Muscle layer of colon (tissue), 2 donors: ENCODE measurements around the gene DCST1.
A peak's percentile ranks its signal among the peaks of the same experiment; 100 is the strongest.

Source experiments
- H3K27ac ChIP-seq: one replicate; pipeline ENCODE4 v1.7.0; 2013; ENCODE audit warnings: low read depth, mild to moderate bottlenecking, low read length, moderate library complexity
- H3K27me3 ChIP-seq, 2 donors: one replicate each; pipeline ENCODE4 v1.7.0; 2013; ENCODE audit warnings: low read length in 2 of 2, mild to moderate bottlenecking in 2 of 2; ENCODE audit not compliant: insufficient read depth in 2 of 2, control insufficient read depth in 1 of 2
- H3K36me3 ChIP-seq: one replicate; pipeline ENCODE4 v1.7.0; 2013; ENCODE audit warnings: mild to moderate bottlenecking, low read length; ENCODE audit not compliant: insufficient read depth
- H3K4me1 ChIP-seq: one replicate; pipeline ENCODE4 v1.7.0; 2013; ENCODE audit warnings: mild to moderate bottlenecking, low read length; ENCODE audit not compliant: insufficient read depth
- H3K4me3 ChIP-seq, 2 donors: one replicate each; pipeline ENCODE4 v1.7.0; 2013; ENCODE audit warnings: low read length in 2 of 2, low read depth in 1 of 2, mild to moderate bottlenecking in 1 of 2, moderate library complexity in 1 of 2
- H3K9ac ChIP-seq: one replicate; pipeline ENCODE4 v1.7.0; 2013; ENCODE audit warnings: low read length
- H3K9me3 ChIP-seq: one replicate; pipeline ENCODE4 v1.7.0; 2013; ENCODE audit warnings: mild to moderate bottlenecking, low read length
- donor health status: abdominal sarcoma.
- donor health status: Adenocarcinoma of cecum.

Gene DCST1

DNA sequence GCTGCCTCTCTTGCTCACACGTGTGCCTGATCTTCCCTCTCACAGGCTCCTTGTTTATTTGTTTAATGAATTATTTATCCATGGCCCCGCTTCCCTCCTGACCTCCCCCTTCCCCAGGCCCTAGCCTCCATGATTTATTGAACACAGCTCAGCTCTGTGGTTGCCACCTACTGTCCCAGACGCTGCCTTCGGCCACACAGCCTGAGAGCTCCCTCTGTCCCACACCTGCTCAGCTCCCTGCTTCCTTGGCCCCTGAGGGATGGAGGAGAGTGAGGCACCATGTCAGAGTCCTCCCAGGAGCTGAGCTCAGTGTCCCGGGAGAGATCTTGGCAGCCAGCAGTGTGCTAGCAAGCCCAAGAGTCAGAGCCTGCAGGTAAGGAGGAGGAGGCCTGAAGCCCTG lies 41.9 kb downstream of the DCST1 start:
- Histone ChIP-seq H3K9ac (no peak overlapping the region), H3K36me3 (no peaks in the 10 kb centered on the region), H3K9me3 (no peaks in the 10 kb centered on the region), H3K4me3 (no peak overlapping the region), H3K27ac (no peak overlapping the region), H3K4me1 (peaks cover 25% of the 10 kb centered on the region), H3K27me3 (peaks cover 14 to 21% of the 10 kb centered on the region in 2 donors)

DNA sequence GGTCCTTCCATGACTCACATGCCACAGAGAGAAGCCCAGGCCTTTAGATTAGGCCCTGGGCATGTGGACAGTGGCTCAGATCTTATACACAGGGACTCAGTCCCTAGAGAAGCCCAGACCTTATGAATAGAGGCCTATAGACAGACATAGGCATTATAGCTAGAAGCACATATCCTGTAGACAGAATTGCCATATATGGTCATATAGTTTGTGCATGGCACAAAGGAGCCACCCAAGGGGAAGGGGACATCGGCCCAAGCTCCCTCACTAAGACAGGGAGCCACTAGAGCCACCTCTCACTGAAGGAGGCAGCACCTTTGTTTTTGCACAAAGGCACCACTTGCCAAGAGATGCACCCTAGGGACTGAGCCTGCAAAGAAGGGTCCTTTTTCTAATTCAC lies 42.7 kb downstream of the DCST1 start:
- H3K4me3 ChIP-seq: no peak overlapping the region
- H3K27me3 ChIP-seq: peaks cover 22 to 30% of the 10 kb centered on the region in 2 donors
- no peak overlapping the region for H3K27ac ChIP-seq
- no peaks in the 10 kb centered on the region for H3K9me3 ChIP-seq
- no peak overlapping the region for H3K9ac ChIP-seq
- H3K4me1 ChIP-seq: peaks cover 28% of the 10 kb centered on the region
- no peaks in the 10 kb centered on the region for H3K36me3 ChIP-seq

DNA sequence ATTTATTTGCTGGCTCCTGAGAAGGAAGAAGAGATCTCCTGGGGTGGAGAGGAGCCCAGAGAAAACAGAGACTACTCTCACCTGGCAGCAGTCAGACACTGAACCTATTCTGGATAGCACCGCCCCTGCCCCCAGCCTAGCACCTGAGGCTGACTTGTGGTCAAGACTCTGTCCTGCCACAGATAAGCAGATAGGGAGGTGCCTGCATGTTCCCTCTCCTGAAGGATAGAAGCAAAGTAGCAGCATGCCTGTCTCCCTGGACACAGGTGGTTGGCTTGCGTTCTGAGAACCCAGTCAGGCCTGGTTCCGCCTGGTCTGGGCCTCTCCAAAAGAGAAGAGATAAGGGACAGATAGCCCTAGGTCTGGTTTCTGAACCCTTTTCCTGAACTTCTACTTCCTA lies 43.7 kb downstream of the DCST1 start:
- Histone ChIP-seq H3K27me3 (peaks cover 31 to 40% of the 10 kb centered on the region in 2 donors), H3K9ac (no peak overlapping the region), H3K4me3 (no peak overlapping the region), H3K36me3 (no peaks in the 10 kb centered on the region), H3K9me3 (no peaks in the 10 kb centered on the region), H3K27ac (no peak overlapping the region), H3K4me1 (peaks cover 34% of the 10 kb centered on the region)

DNA sequence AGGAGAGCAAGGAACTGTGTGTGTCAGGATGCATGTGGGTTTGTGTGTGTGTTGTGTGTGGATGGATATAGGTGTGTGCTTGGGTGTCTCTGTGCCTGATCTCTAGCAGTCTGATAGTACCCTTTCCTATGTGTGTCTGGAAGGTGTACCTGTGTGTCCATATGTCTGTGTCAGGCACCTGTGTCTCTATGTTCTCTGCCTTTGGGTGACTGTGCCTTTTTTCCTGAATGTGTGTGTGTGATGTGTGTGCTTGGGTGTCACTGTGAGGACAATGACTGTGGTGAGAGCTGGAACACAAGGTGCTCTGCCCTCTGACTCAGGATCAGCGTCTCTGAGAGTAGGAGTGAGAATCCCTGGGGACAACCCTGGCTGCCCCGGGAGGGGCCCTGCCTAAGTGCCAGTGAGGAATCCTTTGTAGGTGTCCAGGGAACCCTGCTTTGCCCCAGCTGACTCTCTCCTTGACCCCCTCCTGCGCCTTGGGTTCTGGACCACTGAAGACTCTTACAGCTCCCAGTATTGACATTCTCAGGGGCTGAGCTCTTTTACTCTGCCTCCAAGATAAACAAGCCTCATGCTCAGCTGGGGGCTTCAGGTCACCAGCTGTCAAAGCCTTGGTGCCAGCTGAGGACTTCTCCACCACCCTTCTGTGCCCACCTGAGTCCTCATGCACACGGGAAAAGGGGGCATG lies 44.3 kb downstream of the DCST1 start:
- Histone ChIP-seq H3K9ac (no peak overlapping the region), H3K9me3 (no peaks in the 10 kb centered on the region), H3K27me3 (peaks cover 36 to 45% of the 10 kb centered on the region in 2 donors), H3K27ac (no peak overlapping the region), H3K4me3 (no peak overlapping the region), H3K4me1 (peaks cover 36% of the 10 kb centered on the region), H3K36me3 (no peaks in the 10 kb centered on the region)

DNA sequence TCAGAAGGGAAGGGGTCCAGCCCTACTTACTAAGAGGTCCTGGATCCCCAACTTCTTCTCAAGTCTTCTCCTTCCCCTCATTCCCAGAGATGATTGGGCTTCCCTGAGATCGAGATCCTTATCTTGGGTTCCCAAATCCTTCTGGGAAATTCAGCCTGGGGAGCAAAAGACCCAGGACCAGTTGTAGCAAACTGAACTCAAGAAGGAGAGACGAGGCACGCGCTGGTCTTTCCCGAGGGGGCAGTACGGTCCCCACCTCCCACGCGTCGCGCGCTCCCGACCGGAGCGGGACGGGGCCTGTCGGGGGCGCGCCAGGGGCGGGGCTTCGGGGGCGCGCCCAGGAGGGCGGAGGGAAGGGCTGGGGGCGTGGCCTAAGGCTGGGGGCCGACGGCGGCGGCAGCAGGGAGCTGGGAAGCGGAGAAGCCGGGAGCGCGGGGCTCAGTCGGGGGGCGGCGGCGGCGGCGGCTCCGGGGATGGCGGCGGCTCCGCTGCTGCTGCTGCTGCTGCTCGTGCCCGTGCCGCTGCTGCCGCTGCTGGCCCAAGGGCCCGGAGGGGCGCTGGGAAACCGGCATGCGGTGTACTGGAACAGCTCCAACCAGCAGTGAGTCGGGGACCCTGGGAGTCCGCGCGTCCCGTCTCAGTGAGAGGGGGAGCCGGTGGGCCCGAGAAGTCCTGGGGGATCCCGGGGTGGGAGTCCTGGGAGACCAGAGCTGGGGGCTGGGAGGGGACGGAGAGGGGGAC lies 45.0 kb downstream of the DCST1 start, which contains the start of gene EFNA3:
Gene EFNA3 (plus strand): TSS at position 369 of the 741 bp plus-strand sequence. CDS start 105 bp downstream, at position 474.
- peaks cover 43 to 53% of the 10 kb centered on the region in 2 donors for H3K27me3 ChIP-seq
- H3K9ac ChIP-seq: no peak within 1 kb of the TSS
- H3K27ac ChIP-seq: no peak within 1 kb of the TSS

DNA sequence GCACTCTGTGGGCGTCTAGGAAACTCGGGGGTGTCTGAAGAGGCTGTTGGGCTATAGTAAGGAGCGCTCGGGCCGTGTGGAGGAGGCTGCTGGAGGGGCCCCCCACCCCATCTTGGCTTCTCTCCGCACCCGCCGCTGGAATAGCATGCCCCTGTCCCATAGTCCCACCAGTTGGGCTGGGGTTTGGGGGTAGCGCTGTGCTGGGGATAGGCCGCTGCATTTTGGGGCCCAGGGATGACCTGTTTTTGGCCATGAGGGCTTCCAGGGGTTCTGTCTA lies 45.5 kb downstream of the DCST1 start:
- H3K4me3 ChIP-seq: peak overlapping the region; percentile 13 to 23
- no peaks in the 10 kb centered on the region for H3K36me3 ChIP-seq
- H3K9me3 ChIP-seq: no peaks in the 10 kb centered on the region
- H3K4me1 ChIP-seq: peaks cover 39% of the 10 kb centered on the region
- no peak overlapping the region for H3K9ac ChIP-seq
- peaks cover 49 to 58% of the 10 kb centered on the region in 2 donors for H3K27me3 ChIP-seq
- H3K27ac ChIP-seq: no peak overlapping the region

More for the DNA sequence above, 45.0 kb downstream of the DCST1 start, which contains the start of gene EFNA3:
- H3K36me3 ChIP-seq: no peaks in the 10 kb centered on the region
- no peaks in the 10 kb centered on the region for H3K9me3 ChIP-seq
- H3K4me3 ChIP-seq: peak within 1 kb of the TSS; percentile 23 to 24
- peaks cover 36% of the 10 kb centered on the region for H3K4me1 ChIP-seq

DNA sequence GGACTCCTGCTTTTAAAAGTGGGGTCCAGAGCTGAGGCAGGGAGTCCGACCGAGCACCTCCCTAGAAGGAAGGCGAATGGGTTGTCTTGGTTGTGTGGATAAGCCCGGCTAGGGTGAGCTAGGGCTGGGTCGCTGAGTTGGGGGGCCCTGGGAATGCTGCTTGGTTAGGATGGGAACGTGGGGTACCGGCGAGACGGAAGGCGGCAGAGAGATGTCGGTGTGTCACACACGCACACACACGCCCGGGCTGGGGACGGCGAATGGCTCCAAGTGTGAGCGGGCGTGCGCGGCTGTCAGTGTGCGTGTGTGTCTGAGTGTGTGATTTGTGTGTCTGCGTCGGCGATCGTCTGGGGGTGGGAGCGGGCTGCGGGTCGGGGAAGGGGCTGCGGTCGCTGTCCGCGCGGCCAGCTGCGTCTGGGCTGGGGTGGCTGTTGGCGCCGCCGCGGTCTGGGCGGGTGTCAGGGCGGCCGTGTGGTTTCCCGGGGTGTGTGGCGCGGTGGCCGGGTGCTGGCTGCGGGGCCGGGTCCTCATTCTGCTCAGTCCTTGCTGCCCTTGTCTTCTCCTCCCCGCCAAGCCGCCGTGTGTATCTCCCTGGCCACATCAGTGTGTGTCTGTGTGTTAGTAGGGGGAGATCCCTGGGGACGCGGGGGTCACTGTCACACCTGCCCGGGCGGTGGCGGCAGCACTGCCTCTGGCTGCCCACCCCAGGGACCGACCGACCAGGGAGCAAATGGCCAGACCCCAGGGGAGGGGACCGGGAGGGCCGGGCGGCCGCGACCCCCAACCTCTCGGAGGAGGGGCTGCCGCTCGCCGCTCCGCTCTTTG lies 46.1 kb downstream of the DCST1 start:
- Histone ChIP-seq H3K36me3 (no peaks in the 10 kb centered on the region), H3K4me3 (peak overlapping the region; percentile 23 to 24), H3K9ac (no peak overlapping the region), H3K27ac (no peak overlapping the region), H3K27me3 (peaks cover 52 to 59% of the 10 kb centered on the region in 2 donors), H3K9me3 (no peaks in the 10 kb centered on the region), H3K4me1 (peaks cover 44% of the 10 kb centered on the region)

DNA sequence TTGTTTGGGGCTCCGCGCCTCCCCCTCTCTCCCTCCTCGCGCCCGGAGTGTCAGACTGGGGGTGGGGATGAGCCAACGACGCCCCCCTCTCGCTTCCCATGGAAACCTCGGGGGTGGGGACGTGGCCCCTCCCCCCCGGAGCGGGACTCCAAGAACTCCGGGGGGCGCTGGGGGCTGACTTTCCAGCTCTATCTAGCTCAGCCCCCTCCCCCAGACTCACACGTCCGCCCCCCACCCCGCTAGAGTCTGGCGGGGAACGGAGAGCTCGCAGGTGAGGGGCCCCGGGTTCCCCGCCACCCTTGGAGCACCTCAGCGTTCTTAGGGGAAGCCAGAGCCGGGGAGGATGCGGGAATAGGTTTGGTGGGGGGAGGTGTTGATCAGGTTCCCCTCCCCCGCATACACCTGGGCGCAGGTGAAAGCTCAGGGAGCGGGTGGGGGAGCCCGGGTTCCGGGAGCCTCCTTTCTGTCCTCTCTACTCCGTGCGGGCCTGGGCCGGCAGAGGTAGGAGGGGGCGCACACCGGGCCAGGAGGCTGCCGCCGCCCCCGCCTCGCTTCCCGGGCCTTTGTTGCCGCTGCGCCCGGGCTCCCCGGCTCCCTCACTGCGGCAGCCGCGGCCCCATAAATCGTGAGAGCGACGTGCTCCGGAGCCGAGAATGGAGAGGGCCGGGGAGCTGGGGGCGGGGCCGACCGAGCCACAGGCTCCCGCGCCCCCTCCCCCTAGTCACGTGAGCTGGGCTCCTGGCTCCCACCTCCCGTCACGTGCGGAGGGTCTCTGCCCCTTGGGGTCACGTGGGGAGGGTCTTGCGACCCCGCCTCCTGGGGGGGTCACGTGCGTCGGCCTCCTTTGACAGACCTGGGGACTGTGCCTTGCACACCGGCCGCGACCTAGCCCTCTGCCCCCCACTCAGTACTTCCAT lies 46.9 kb downstream of the DCST1 start:
- Histone ChIP-seq H3K36me3 (no peaks in the 10 kb centered on the region), H3K27me3 (peaks cover 52 to 59% of the 10 kb centered on the region in 2 donors), H3K9ac (no peak overlapping the region), H3K9me3 (no peaks in the 10 kb centered on the region), H3K4me1 (peaks cover 44% of the 10 kb centered on the region), H3K4me3 (peak overlapping the region in 1 of 2 donors; percentile 26), H3K27ac (no peak overlapping the region)

DNA sequence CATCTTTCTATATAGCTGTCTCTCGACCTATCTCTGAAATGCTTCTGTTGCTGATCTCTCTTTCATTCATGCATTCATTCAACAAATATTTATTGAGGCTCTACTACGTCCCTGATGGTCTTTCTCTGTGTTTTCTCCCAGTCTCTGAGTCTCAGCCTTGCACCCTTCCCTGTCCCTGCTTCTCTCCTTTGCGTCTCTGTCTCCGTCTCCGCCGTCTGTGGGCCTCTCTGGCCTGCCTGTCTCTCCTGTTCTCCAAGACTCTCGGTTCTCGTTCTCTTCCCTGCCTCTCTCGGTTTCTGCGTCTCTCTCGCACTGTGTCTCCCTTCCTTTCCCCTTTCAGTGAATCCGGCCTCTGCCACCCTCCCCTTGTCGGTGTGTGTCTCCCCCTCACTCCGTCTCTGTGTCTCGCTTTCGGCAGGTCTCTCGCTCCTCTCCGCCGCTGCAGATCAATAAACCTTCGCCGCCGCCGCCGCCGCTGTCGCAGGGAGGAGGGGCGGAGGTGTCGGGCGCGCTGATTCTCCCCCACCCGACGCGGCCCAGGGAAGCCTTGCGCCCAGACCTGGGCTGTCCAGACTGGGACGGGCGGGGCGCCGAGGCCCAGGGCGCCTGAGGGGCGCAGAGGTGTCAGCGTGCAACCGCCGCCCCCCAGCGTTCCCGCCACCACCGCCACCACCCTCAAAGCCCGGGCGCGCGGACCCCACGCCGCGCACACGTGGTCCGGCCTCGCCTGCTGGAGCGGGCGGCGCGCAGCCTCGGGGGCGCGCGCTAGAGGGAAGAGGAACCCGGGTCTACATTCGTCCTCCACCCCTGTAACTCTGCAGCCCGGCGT lies 48.1 kb downstream of the DCST1 start:
- Histone ChIP-seq H3K27ac (no peak overlapping the region), H3K4me3 (peak overlapping the region in 1 of 2 donors; percentile 14), H3K9me3 (no peaks in the 10 kb centered on the region), H3K27me3 (peaks cover 52 to 59% of the 10 kb centered on the region in 2 donors), H3K36me3 (no peaks in the 10 kb centered on the region), H3K9ac (no peak overlapping the region), H3K4me1 (peaks cover 48% of the 10 kb centered on the region)
